AG10803 (cell line): ENCODE measurements around the gene ACACA.

Experiments used
- DNase-seq: peaks from one replicate; pipeline ENCODE4 v3.0.0; 2010; ENCODE audit warnings: low read depth
- H3K4me3 ChIP-seq: 2 replicates; pipeline ENCODE4 v1.5.1; 2011; ENCODE audit warnings: mild to moderate bottlenecking, low read length, control low read depth
- CTCF ChIP-seq: conservative IDR thresholded peaks from 2 replicates; pipeline ENCODE4 v1.5.1; 2011; ENCODE audit warnings: mild to moderate bottlenecking, low read length, control low read depth, inconsistent platforms

Gene ACACA

GRCh38 chr17:37340804-37341203 is 65.8 kb downstream of the ACACA start:
- no peak overlapping the region for H3K4me3 ChIP-seq
- TF ChIP-seq CTCF = no peak
- DNase-seq = no peak

- no peak for DNase-seq
- no peak overlapping the region for H3K4me3 ChIP-seq
- no peak for TF ChIP-seq CTCF
Observed at GRCh38 chr17:37339321-37339720, 67.3 kb downstream of the ACACA start.

- no peak for DNase-seq
- no peak overlapping the region for H3K4me3 ChIP-seq
- no peak for TF ChIP-seq CTCF
Observed at GRCh38 chr17:37338847-37339246, 67.8 kb downstream of the ACACA start.

- DNase-seq = peak; percentile 99
- no peak overlapping the region for H3K4me3 ChIP-seq
- TF ChIP-seq CTCF = no peak
Observed at GRCh38 chr17:37327341-37328090, 79.1 kb downstream of the ACACA start.

- no peak for TF ChIP-seq CTCF
- no peak for DNase-seq
- no peak overlapping the region for H3K4me3 ChIP-seq
Observed at GRCh38 chr17:37322826-37323561, 83.6 kb downstream of the ACACA start.

GRCh38 chr17:37322106-37322505 is 84.5 kb downstream of the ACACA start:
- no peak overlapping the region for H3K4me3 ChIP-seq
- no peak for DNase-seq
- TF ChIP-seq CTCF = no peak
